ENCODE data around the gene NKIRAS1.

Gene NKIRAS1

DNA sequence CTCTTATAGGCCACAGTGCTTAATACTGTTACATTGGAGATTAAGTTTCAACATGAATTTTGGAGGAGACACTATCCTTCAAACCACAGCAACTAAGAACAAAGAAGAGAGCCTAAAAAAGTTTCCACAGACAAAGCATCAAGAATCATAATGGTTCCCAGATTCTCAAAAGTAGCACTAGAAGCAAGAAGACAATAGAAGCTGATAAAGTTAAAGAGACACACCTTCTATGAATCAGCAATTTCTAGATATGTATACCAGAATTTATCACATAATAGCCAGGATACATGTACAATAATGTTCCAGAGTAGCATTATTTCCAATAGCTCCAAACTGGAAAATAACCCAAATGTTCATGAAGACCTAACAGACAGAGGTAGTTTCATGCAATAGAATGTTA lies 12.2 kb downstream of the NKIRAS1 start (continued):
- TF ChIP-seq ZNF416 (tag by site-specific recombination; IDR thresholded peaks at IDR 0.05) (no peak), YY1 (tag by site-specific recombination; IDR thresholded peaks at IDR 0.05) (no peak), ZNF530 (tag by site-specific recombination; IDR thresholded peaks at IDR 0.05; ENCODE audit: low read depth) (no peak), KLF7 (tag by site-specific recombination; IDR thresholded peaks at IDR 0.05; ENCODE audit: borderline replicate concordance) (no peak), ZNF48 (tag by site-specific recombination; IDR thresholded peaks at IDR 0.05) (no peak), ZNF132 (tag by site-specific recombination; IDR thresholded peaks at IDR 0.05; ENCODE audit: borderline replicate concordance) (no peak), PRDM1 (tag by site-specific recombination; IDR thresholded peaks at IDR 0.05) (no peak), ZNF658 (tag by site-specific recombination; IDR thresholded peaks at IDR 0.05) (no peak)
- TF ChIP-seq, protein P1, sequence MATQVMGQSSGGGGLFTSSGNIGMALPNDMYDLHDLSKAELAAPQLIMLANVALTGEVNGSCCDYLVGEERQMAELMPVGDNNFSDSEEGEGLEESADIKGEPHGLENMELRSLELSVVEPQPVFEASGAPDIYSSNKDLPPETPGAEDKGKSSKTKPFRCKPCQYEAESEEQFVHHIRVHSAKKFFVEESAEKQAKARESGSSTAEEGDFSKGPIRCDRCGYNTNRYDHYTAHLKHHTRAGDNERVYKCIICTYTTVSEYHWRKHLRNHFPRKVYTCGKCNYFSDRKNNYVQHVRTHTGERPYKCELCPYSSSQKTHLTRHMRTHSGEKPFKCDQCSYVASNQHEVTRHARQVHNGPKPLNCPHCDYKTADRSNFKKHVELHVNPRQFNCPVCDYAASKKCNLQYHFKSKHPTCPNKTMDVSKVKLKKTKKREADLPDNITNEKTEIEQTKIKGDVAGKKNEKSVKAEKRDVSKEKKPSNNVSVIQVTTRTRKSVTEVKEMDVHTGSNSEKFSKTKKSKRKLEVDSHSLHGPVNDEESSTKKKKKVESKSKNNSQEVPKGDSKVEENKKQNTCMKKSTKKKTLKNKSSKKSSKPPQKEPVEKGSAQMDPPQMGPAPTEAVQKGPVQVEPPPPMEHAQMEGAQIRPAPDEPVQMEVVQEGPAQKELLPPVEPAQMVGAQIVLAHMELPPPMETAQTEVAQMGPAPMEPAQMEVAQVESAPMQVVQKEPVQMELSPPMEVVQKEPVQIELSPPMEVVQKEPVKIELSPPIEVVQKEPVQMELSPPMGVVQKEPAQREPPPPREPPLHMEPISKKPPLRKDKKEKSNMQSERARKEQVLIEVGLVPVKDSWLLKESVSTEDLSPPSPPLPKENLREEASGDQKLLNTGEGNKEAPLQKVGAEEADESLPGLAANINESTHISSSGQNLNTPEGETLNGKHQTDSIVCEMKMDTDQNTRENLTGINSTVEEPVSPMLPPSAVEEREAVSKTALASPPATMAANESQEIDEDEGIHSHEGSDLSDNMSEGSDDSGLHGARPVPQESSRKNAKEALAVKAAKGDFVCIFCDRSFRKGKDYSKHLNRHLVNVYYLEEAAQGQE (tag by site-specific recombination; IDR thresholded peaks at IDR 0.05): no peak
- TF ChIP-seq, protein P2, sequence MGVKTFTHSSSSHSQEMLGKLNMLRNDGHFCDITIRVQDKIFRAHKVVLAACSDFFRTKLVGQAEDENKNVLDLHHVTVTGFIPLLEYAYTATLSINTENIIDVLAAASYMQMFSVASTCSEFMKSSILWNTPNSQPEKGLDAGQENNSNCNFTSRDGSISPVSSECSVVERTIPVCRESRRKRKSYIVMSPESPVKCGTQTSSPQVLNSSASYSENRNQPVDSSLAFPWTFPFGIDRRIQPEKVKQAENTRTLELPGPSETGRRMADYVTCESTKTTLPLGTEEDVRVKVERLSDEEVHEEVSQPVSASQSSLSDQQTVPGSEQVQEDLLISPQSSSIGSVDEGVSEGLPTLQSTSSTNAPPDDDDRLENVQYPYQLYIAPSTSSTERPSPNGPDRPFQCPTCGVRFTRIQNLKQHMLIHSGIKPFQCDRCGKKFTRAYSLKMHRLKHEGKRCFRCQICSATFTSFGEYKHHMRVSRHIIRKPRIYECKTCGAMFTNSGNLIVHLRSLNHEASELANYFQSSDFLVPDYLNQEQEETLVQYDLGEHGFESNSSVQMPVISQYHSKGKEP (tag by site-specific recombination; IDR thresholded peaks at IDR 0.05): no peak

DNA sequence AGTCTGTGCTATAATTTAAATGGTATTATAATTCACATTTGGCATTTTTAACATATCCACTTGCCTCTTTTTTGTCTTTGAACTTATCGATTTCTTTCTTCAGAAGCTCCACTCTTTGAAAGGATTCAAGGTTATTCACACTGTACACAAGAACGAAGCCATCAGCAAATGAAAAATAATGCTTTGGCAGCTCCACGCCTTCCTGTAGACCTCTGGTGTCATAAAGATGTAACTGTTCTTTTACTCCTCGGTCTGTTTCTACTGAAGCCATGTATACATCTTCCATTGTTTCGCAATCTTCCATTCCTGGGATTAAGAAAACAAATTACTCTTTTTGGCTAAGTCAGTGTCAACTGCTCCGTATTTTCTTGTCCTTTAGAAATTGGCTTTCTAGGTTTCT lies 16.0 kb downstream of the NKIRAS1 start:
- peaks cover 16 to 44% of the 10 kb centered on the region in 2 experiments for H3K36me3 ChIP-seq (ENCODE audit: control insufficient read depth in 2 of 2, insufficient read depth in 1 of 2, low read length in 2 of 2)
- no peak overlapping the region for H3K4me3 ChIP-seq (ENCODE audit: low read depth, low read length)
- no peaks in the 10 kb centered on the region for H3K4me1 ChIP-seq (ENCODE audit: control insufficient read depth, insufficient read depth, low read length)
- ChIA-PET POLR2A (no interaction called here), CTCF (no interaction called here)
- TF ChIP-seq, protein P3, sequence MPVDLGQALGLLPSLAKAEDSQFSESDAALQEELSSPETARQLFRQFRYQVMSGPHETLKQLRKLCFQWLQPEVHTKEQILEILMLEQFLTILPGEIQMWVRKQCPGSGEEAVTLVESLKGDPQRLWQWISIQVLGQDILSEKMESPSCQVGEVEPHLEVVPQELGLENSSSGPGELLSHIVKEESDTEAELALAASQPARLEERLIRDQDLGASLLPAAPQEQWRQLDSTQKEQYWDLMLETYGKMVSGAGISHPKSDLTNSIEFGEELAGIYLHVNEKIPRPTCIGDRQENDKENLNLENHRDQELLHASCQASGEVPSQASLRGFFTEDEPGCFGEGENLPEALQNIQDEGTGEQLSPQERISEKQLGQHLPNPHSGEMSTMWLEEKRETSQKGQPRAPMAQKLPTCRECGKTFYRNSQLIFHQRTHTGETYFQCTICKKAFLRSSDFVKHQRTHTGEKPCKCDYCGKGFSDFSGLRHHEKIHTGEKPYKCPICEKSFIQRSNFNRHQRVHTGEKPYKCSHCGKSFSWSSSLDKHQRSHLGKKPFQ (tag by site-specific recombination; IDR thresholded peaks at IDR 0.05): no peak
- TF ChIP-seq IKZF3 (tag by site-specific recombination; IDR thresholded peaks at IDR 0.05) (no peak), ZNF660 (tag by site-specific recombination; IDR thresholded peaks at IDR 0.05) (no peak), ZNF169 (tag by site-specific recombination; IDR thresholded peaks at IDR 0.05) (no peak), KLF7 (tag by site-specific recombination; IDR thresholded peaks at IDR 0.05; ENCODE audit: borderline replicate concordance) (no peak), ZNF214 (tag by site-specific recombination; IDR thresholded peaks at IDR 0.05; ENCODE audit: borderline replicate concordance) (no peak)
- H3K27ac ChIP-seq (ENCODE audit: extremely low read depth, low read depth, low read length): no peak overlapping the region
- H3K9me3 ChIP-seq (ENCODE audit: control insufficient read depth, insufficient read depth, low read depth, low read length): no peaks in the 10 kb centered on the region

DNA sequence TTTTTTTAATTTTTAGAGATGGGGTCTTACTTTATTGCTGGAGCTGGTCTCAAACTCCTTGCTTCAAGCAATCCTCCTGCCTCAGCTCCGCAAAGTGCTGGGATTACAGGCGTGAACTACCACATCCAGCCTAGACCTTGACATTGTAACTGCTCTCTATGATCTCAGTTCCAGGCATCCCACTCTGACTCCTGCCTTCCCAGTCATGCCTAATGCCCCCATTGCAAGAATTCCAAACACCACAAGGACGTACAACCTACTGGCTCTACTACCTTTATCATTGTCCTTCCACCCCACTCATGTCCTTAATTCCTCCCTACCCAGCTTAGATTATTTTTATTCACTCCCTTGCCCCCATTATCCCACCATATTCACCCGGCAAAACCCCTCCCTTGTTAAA lies 21.6 kb downstream of the NKIRAS1 start:
- Histone ChIP-seq H3K4me3 (ENCODE audit: low read depth, low read length) (no peak overlapping the region), H3K4me1 (ENCODE audit: control insufficient read depth, insufficient read depth, low read length) (no peaks in the 10 kb centered on the region), H3K9me3 (ENCODE audit: control insufficient read depth, insufficient read depth, low read depth, low read length) (no peaks in the 10 kb centered on the region), H3K36me3 (ENCODE audit: control insufficient read depth in 2 of 2, insufficient read depth in 1 of 2, low read length in 2 of 2) (peaks cover 13 to 82% of the 10 kb centered on the region in 2 experiments), H3K27ac (ENCODE audit: extremely low read depth, low read depth, low read length) (no peak overlapping the region)
- TF ChIP-seq ZNF48 (tag by site-specific recombination; IDR thresholded peaks at IDR 0.05): no peak
- TF ChIP-seq ZNF626 (tag by site-specific recombination; IDR thresholded peaks at IDR 0.05): no peak
- no peak for TF ChIP-seq ZBTB20 (tag by site-specific recombination; IDR thresholded peaks at IDR 0.05)
- no peak for TF ChIP-seq ZNF629 (tag by site-specific recombination; IDR thresholded peaks at IDR 0.05)
- TF ChIP-seq ZNF174 (tag by site-specific recombination; IDR thresholded peaks at IDR 0.05): no peak
- ChIA-PET POLR2A (no interaction called here), CTCF (interaction anchor here (0.7 kb wide), 1 partner anchor 67 kb away, joined by 3 read pairs; no protein-coding TSS in a partner anchor)
